Measurements from ENCODE around the gene EOLA2. TPM values are rescaled to one million over a fixed set of nuclear protein-coding genes. Genes with fewer than 3 reads are reported as not detected.

The EOLA2 gene
- total RNA-seq, 2 donors from 2014 or later, result 63.9 to 68.5 TPM

Other genes starting within 250 kb of the EOLA2 start
- gene MAGEA11, start 226.4 kb downstream of the EOLA2 start, total RNA-seq, result not detected
- under 1 TPM; 0.22 to 0.76 TPM for gene HSFX1, start 164.4 kb downstream of the EOLA2 start, total RNA-seq
- not detected for gene MAGEA9, start 156.6 kb downstream of the EOLA2 start, total RNA-seq
- not detected for gene MAGEA8, start 57.3 kb downstream of the EOLA2 start, total RNA-seq
- not detected for gene HSFX4, start 8.9 kb downstream of the EOLA2 start, total RNA-seq

Data from T-helper 17 cell (primary cell).